A204.1 (cell line): ENCODE measurements around the gene STK11IP.
"Not testable (repeated sequence)": the region's sequence is repeated elsewhere in the genome, so short reads cannot be mapped to it uniquely, and the experiment has no call there.

Experiments used
- FAIRE-seq: peaks from 2 replicates; lab custom pipeline; 2012; peaks lifted over from hg19 to GRCh38; lab: Jason Lieb, UNC

STK11IP gene

GRCh38 chr2:219650426-219651248 is 53.0 kb downstream of the STK11IP start:
- no peak for FAIRE-seq

- FAIRE-seq, result not testable (repeated sequence)
Measured at GRCh38 chr2:219651656-219652055, 54.0 kb downstream of the STK11IP start.

- no peak for FAIRE-seq
Measured at GRCh38 chr2:219656526-219656925, 58.9 kb downstream of the STK11IP start.

- FAIRE-seq, result no peak
Measured at GRCh38 chr2:219658196-219658846, 60.7 kb downstream of the STK11IP start.

- FAIRE-seq, result no peak
Measured at GRCh38 chr2:219658874-219659273, 61.2 kb downstream of the STK11IP start.

- no peak for FAIRE-seq
Measured at GRCh38 chr2:219661197-219661954, 63.7 kb downstream of the STK11IP start.

GRCh38 chr2:219661955-219662395 is 64.3 kb downstream of the STK11IP start:
- FAIRE-seq, result no peak

- FAIRE-seq, result no peak
Measured at GRCh38 chr2:219662566-219662965, 64.9 kb downstream of the STK11IP start.

- FAIRE-seq, result no peak
Measured at GRCh38 chr2:219663116-219663762, 65.6 kb downstream of the STK11IP start.

- no peak for FAIRE-seq
Measured at GRCh38 chr2:219664041-219664440, 66.4 kb downstream of the STK11IP start.

- FAIRE-seq, result no peak
Measured at GRCh38 chr2:219664944-219665343, 67.3 kb downstream of the STK11IP start.

- FAIRE-seq, result no peak
Measured at GRCh38 chr2:219665926-219666325, 68.3 kb downstream of the STK11IP start.
